Endodermal cell (in vitro differentiated cells): Measurements from ENCODE around the gene PSMF1. TPM values are rescaled to one million over a fixed set of nuclear protein-coding genes. Genes with fewer than 3 reads are reported as not detected.

Experiments
- DNase-seq: peaks from one replicate; pipeline ENCODE4 v3.0.0-alpha.2; 2017
- H3K27ac ChIP-seq: 2 replicates; pipeline ENCODE4 v1.5.1; 2013; ENCODE audit warnings: mild to moderate bottlenecking, low read depth, low read length, moderate library complexity
- H3K27me3 ChIP-seq: 2 replicates; pipeline ENCODE4 v1.6.1; 2013; ENCODE audit warnings: mild to moderate bottlenecking, low read length, moderate library complexity; ENCODE audit not compliant: insufficient read depth, control insufficient read depth, poor library complexity, severe bottlenecking
- H3K36me3 ChIP-seq: 2 replicates; pipeline ENCODE4 v1.7.0; 2013; ENCODE audit warnings: mild to moderate bottlenecking, low read length, moderate library complexity; ENCODE audit not compliant: control insufficient read depth, insufficient read depth
- H3K4me1 ChIP-seq: one replicate; pipeline ENCODE4 v1.7.0; 2013; ENCODE audit warnings: low read length; ENCODE audit not compliant: control insufficient read depth, insufficient read depth
- H3K4me3 ChIP-seq: 2 replicates; pipeline ENCODE4 v1.5.1; 2013; ENCODE audit warnings: mild to moderate bottlenecking, low read length, moderate library complexity
- H3K9ac ChIP-seq: 2 replicates; pipeline ENCODE4 v1.6.1; 2013; ENCODE audit warnings: mild to moderate bottlenecking, low read length, moderate library complexity; ENCODE audit not compliant: poor library complexity, severe bottlenecking; ENCODE audit errors: extremely low read depth
- H3K9me3 ChIP-seq: 2 replicates; pipeline ENCODE4 v1.6.1; 2013; ENCODE audit warnings: mild to moderate bottlenecking, low read length, moderate library complexity; ENCODE audit not compliant: control insufficient read depth
- H3K27ac Mint-ChIP-seq: 2 replicates; pipeline ENCODE4 v1.8.0; 2020; ENCODE audit warnings: mixed read lengths
- H3K27me3 Mint-ChIP-seq: 2 replicates; pipeline ENCODE4 v1.8.0; 2021; ENCODE audit warnings: mild to moderate bottlenecking, mixed read lengths; ENCODE audit not compliant: insufficient read depth
- H3K36me3 Mint-ChIP-seq: 2 replicates; pipeline ENCODE4 v1.8.0; 2020; ENCODE audit warnings: low read depth, mixed read lengths
- H3K4me1 Mint-ChIP-seq: 2 replicates; pipeline ENCODE4 v1.8.0; 2020; ENCODE audit warnings: mixed read lengths
- H3K4me3 Mint-ChIP-seq: 2 replicates; pipeline ENCODE4 v1.8.0; 2020; ENCODE audit warnings: mild to moderate bottlenecking, moderate library complexity, mixed read lengths
- H3K9me3 Mint-ChIP-seq: 2 replicates; pipeline ENCODE4 v1.8.0; 2020; ENCODE audit warnings: mild to moderate bottlenecking, mixed read lengths
- CTCF ChIP-seq: fragments of 200-600 bp; sonication (generic); conservative IDR thresholded peaks from 2 replicates; pipeline ENCODE4 v1.5.0; 2021; ENCODE audit warnings: antibody characterized with exemption, mild to moderate bottlenecking
- WGBS, 2 experiments: methylation state at CpG; one replicate each; pipeline versions ENCODE4 v1.1.5 to v1.1.7; 2013; ENCODE audit warnings: missing lambda C conversion rate in 2 of 2, mixed read lengths in 1 of 2; ENCODE audit not compliant: insufficient coverage in 1 of 2, insufficient read length in 1 of 2; 5-methylcytosine and 5-hydroxymethylcytosine counted together
- total RNA-seq, 2 donors: library from RNA; stranded (reverse); fragmentation: NEBNext Ultra II Directional in 1 of 2; extraction: Animal tissue kit (Norgen Biotek cat#: 25700) in 1 of 2; gene quantifications; 2 replicates in 1 of 2; 3 replicates in 1 of 2; pipeline ENCODE4 v1.2.1, GENCODE V29; 2021

PSMF1 gene
- total RNA-seq, 2 donors from 2014 or later, result 72.5 to 84.7 TPM

- no peak for TF ChIP-seq CTCF
- Histone ChIP-seq H3K4me3 (no peak overlapping the region), H3K9me3 (peaks cover 6% of the 10 kb centered on the region), H3K4me1 (peaks cover 8% of the 10 kb centered on the region), H3K9ac (no peak overlapping the region), H3K36me3 (peaks cover 31% of the 10 kb centered on the region), H3K27ac (no peak overlapping the region), H3K27me3 (no peaks in the 10 kb centered on the region)
- Mint-ChIP-seq H3K36me3 (peaks cover 46% of the 10 kb centered on the region), H3K27me3 (no peaks in the 10 kb centered on the region), H3K27ac (no peak overlapping the region), H3K4me1 (peaks cover 4% of the 10 kb centered on the region), H3K4me3 (no peak overlapping the region), H3K9me3 (no peaks in the 10 kb centered on the region)
- no peak for DNase-seq
Measured at GRCh38 chr20:1154226-1154625, 35.8 kb downstream of the PSMF1 start.

- H3K9me3 Mint-ChIP-seq, result no peaks in the 10 kb centered on the region
- Histone ChIP-seq H3K36me3 (peaks cover 26% of the 10 kb centered on the region), H3K9ac (no peak overlapping the region), H3K27ac (no peak overlapping the region), H3K9me3 (peaks cover 6% of the 10 kb centered on the region), H3K27me3 (no peaks in the 10 kb centered on the region), H3K4me3 (no peak overlapping the region), H3K4me1 (peaks cover 8% of the 10 kb centered on the region)
- peaks cover 43% of the 10 kb centered on the region for H3K36me3 Mint-ChIP-seq
- H3K27ac Mint-ChIP-seq, result no peak overlapping the region
- TF ChIP-seq CTCF, result no peak
- H3K4me3 Mint-ChIP-seq, result no peak overlapping the region
- DNase-seq, result no peak
- peaks cover 4% of the 10 kb centered on the region for H3K4me1 Mint-ChIP-seq
- no peaks in the 10 kb centered on the region for H3K27me3 Mint-ChIP-seq
- 82 to 92% methylated on average over 1 of the region's 1 CpG for WGBS, 2 experiments
Measured at GRCh38 chr20:1154691-1155090, 36.3 kb downstream of the PSMF1 start.

GRCh38 chr20:1155342-1155741, 36.9 kb downstream of the PSMF1 start:
- no peak overlapping the region for H3K27ac Mint-ChIP-seq
- DNase-seq, result no peak
- H3K4me1 Mint-ChIP-seq, result peaks cover 4% of the 10 kb centered on the region
- no peak overlapping the region for H3K4me3 ChIP-seq
- no peak overlapping the region for H3K9ac ChIP-seq
- H3K27me3 ChIP-seq, result no peaks in the 10 kb centered on the region
- no peak overlapping the region for H3K27ac ChIP-seq
- H3K27me3 Mint-ChIP-seq, result no peaks in the 10 kb centered on the region
- H3K9me3 Mint-ChIP-seq, result no peaks in the 10 kb centered on the region
- 80 to 83% methylated on average over 3 of the region's 3 CpGs for WGBS, 2 experiments
- no peak for TF ChIP-seq CTCF
- no peak overlapping the region for H3K4me3 Mint-ChIP-seq
- H3K4me1 ChIP-seq, result peaks cover 8% of the 10 kb centered on the region
- H3K36me3 ChIP-seq, result peaks cover 23% of the 10 kb centered on the region
- H3K9me3 ChIP-seq, result peaks cover 6% of the 10 kb centered on the region
- H3K36me3 Mint-ChIP-seq, result peaks cover 47% of the 10 kb centered on the region
